CD4-positive, alpha-beta T cell treated with Interleukin-15 for 1 hour (primary cell): Measurements from ENCODE around the gene SEC22B.
"Not testable (repeated sequence)": the region's sequence is repeated elsewhere in the genome, so short reads cannot be mapped to it uniquely, and the experiment has no call there.

ENCODE experiments used
- DNase-seq: peaks from one replicate; pipeline ENCODE4 v3.0.0-alpha.2; 2020

Gene SEC22B

GRCh38 chr1:120144626-120145025 lies 31.7 kb downstream of the SEC22B start:
- DNase-seq: not testable (repeated sequence)

GRCh38 chr1:120144169-120144568 lies 32.2 kb downstream of the SEC22B start:
- peak; percentile 23 for DNase-seq

GRCh38 chr1:120143334-120143733 lies 33.0 kb downstream of the SEC22B start:
- not testable (repeated sequence) for DNase-seq

- DNase-seq: peak; percentile 79
Observed at GRCh38 chr1:120142512-120143263, 33.6 kb downstream of the SEC22B start.

- not testable (repeated sequence) for DNase-seq
Observed at GRCh38 chr1:120141865-120142264, 34.5 kb downstream of the SEC22B start.

- not testable (repeated sequence) for DNase-seq
Observed at GRCh38 chr1:120140656-120141265, 35.6 kb downstream of the SEC22B start.

GRCh38 chr1:120136086-120136485 lies 40.2 kb downstream of the SEC22B start:
- DNase-seq: not testable (repeated sequence)

GRCh38 chr1:120133928-120134325 lies 42.4 kb downstream of the SEC22B start:
- DNase-seq: not testable (repeated sequence)

- DNase-seq: no peak
Observed at GRCh38 chr1:120133228-120133927, 42.9 kb downstream of the SEC22B start.

- DNase-seq: not testable (repeated sequence)
Observed at GRCh38 chr1:120132406-120132763, 43.9 kb downstream of the SEC22B start.

GRCh38 chr1:120131611-120132405 lies 44.5 kb downstream of the SEC22B start:
- DNase-seq: not testable (repeated sequence)

- not testable (repeated sequence) for DNase-seq
Observed at GRCh38 chr1:120127921-120128320, 48.4 kb downstream of the SEC22B start.

GRCh38 chr1:120126216-120126615 lies 50.1 kb downstream of the SEC22B start:
- DNase-seq: not testable (repeated sequence)

- DNase-seq: not testable (repeated sequence)
Observed at GRCh38 chr1:120124628-120125027, 51.7 kb downstream of the SEC22B start.

GRCh38 chr1:120123813-120124510 lies 52.4 kb downstream of the SEC22B start:
- peak; percentile 36 for DNase-seq

GRCh38 chr1:120122262-120122893 lies 53.9 kb downstream of the SEC22B start:
- DNase-seq: not testable (repeated sequence)

- not testable (repeated sequence) for DNase-seq
Observed at GRCh38 chr1:120121830-120122229, 54.5 kb downstream of the SEC22B start.

- DNase-seq: not testable (repeated sequence)
Observed at GRCh38 chr1:120120525-120120924, 55.8 kb downstream of the SEC22B start.

- DNase-seq: peak; percentile 17
Observed at GRCh38 chr1:120117371-120118177, 58.7 kb downstream of the SEC22B start.

- not testable (repeated sequence) for DNase-seq
Observed at GRCh38 chr1:120116094-120116493, 60.2 kb downstream of the SEC22B start.

GRCh38 chr1:120113134-120113533 lies 63.2 kb downstream of the SEC22B start:
- not testable (repeated sequence) for DNase-seq
